ENCODE results near the gene BRIP1.

BRIP1 gene

DNA sequence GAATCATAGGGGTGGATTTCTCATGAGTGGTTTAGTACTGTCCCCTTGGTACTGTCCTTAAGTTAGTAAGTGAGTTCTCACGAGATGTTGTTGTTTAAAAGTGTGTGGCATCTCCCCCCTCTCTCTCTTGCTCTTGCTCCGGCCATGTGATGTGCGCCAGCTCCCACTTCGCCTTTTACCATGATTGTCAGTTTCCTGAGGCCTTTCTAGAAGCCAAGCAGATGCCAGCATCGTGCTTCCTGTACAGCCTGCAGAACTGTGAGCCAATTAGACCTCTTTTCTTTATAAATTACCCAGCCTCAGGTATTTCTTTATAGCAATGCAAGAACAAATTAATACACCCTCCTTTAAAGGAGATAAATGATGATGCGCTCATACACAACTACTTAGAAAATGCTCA, 222.2 kb downstream of the BRIP1 start:
- H3K36me3 Mint-ChIP-seq (ENCODE audit: low read depth), result no peaks in the 10 kb centered on the region

DNA sequence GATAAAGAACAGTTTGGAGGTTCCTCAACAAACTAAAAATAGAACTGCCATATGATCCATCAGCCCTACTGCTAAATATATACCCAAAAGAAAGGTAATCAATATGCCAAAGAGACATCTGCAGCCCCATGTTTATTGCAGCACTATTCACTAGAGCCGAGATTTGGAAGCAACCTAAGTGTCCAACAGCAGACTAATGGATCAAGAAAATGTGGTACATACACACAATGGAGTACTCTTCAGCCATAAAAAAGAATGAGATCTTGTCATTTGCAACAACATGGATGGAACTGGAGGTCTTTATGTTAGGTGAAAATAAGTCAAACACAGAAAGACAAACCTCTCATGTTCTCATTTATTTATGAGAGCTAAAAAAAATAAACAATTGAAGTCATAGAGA, 223.5 kb downstream of the BRIP1 start:
- Mint-ChIP-seq H3K4me3 (no peak overlapping the region), H3K9me3 (peaks cover 9% of the 10 kb centered on the region), H3K36me3 (ENCODE audit: low read depth) (no peaks in the 10 kb centered on the region), H3K27ac (no peak overlapping the region), H3K27me3 (peaks cover 10% of the 10 kb centered on the region), H3K4me1 (ENCODE audit: low read depth) (no peaks in the 10 kb centered on the region)
- intact Hi-C loops (cut with micrococcal nuclease), result no loop called here

More for the DNA sequence above, 222.2 kb downstream of the BRIP1 start:
- Mint-ChIP-seq H3K27me3 (peaks cover 7% of the 10 kb centered on the region), H3K27ac (no peak overlapping the region), H3K4me1 (ENCODE audit: low read depth) (no peaks in the 10 kb centered on the region), H3K4me3 (no peak overlapping the region), H3K9me3 (no peaks in the 10 kb centered on the region)
- intact Hi-C loops (cut with micrococcal nuclease), result no loop called here

DNA sequence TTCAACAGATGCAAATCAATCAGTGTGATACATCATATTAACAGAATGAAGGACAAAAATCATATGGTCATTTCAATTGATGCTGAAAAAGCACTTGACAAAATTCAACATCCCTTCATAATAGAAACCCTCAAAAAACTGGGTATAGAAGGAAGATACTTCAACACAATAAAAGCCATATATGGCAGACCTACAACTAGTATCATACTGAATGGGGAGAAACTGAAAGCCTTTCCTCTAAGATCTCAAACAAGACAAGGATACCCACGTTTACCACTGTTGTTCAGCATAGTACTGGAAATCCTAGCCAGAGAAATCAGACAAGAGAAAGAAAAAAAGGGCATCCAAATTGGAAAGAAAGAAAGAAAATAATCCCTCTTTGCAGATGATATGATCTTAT, 225.2 kb downstream of the BRIP1 start:
- Mint-ChIP-seq H3K36me3 (ENCODE audit: low read depth) (no peaks in the 10 kb centered on the region), H3K27me3 (peaks cover 10% of the 10 kb centered on the region), H3K4me1 (ENCODE audit: low read depth) (no peaks in the 10 kb centered on the region), H3K9me3 (peaks cover 9% of the 10 kb centered on the region), H3K4me3 (no peak overlapping the region), H3K27ac (no peak overlapping the region)
- intact Hi-C loops (cut with micrococcal nuclease), result no loop called here

DNA sequence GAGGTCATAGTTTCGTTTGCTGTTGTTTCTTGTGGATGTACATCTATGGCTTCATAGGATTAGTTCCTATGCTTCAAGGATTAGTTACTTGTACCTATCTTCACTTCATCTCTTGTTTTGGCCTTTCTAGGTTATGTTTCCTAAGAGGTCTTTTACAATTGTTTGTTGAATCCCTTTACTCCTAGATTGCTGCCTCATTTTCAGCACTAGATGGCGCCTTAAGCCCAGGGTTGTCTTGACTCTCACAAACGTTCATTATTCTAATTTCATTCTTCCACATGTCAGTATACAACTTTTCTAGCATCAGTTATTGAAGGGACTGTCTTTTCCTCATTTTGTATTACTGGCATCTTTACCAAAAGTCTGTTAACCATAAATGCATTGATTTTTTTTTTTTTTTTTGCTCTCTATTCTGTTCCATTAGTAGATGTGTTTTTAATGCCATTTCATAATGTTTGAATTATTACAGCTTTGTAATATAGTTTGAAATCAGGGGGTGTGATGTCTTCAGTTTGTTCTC, 227.4 kb downstream of the BRIP1 start:
- Mint-ChIP-seq H3K27me3 (peaks cover 10% of the 10 kb centered on the region), H3K9me3 (peaks cover 9% of the 10 kb centered on the region), H3K27ac (no peak overlapping the region), H3K4me3 (no peak overlapping the region), H3K4me1 (ENCODE audit: low read depth) (no peaks in the 10 kb centered on the region), H3K36me3 (ENCODE audit: low read depth) (no peaks in the 10 kb centered on the region)
- intact Hi-C loops (cut with micrococcal nuclease), result loop anchor here (1.0 kb wide), 1 partner anchor 201 kb away; no protein-coding TSS in a partner anchor

DNA sequence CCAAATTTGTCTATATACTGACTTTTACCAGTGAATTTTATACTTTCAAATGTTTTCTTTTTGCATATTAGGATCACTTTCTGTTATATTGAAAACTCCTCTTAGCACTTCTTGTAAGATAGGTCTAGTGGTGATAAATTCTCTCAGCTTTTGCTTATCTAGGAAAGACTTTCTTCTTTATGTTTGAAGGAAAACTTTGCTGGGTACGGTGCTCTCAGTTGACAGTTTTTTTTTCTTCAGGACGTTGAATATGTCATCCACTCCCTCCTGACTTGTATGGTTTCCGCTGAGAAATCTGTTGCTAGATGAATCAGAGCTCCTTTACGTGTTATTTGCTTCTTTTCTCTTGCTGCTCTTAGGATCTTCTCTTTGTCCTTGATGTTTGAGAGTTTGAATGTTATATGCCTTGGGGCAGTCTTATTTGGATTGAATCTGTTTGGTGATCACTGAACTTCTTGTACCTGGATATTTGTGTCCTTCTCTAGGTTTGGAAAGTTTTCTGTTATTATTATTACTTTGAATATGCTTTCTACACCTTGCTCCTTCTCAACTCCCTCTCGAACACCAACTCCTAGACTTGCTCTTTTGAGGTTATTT, 228.3 kb downstream of the BRIP1 start:
- intact Hi-C loops (cut with micrococcal nuclease), result no loop called here
- Mint-ChIP-seq H3K27me3 (peaks cover 13% of the 10 kb centered on the region), H3K36me3 (ENCODE audit: low read depth) (no peaks in the 10 kb centered on the region)

DNA sequence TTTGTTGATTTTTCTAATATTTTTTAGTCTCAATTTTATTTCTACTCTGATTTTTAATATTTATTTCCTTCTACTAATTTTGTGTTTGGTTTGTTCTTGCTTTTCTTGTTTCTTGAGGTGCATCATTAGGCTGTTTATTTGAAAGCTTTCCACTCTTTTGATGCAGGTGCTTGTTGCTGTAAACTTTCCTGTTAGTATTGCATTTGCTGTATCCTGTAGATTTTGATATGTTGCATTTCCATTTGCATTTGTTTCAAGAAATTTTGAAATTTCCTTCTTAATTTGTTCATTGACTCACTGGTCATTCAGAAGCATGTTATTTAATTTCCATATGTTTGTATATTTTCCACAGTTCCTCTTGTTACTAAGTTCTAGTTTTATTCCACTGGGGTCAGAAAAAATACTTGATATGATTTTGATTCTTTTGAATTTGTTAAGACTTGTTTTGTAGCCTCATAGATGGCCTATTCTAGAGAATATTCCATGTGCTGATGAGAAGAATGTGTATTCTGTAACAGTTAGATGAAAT, 229.3 kb downstream of the BRIP1 start:
- H3K4me3 Mint-ChIP-seq, result no peak overlapping the region
- no peaks in the 10 kb centered on the region for H3K4me1 Mint-ChIP-seq (ENCODE audit: low read depth)
- H3K27ac Mint-ChIP-seq, result no peak overlapping the region
- peaks cover 9% of the 10 kb centered on the region for H3K9me3 Mint-ChIP-seq
- peaks cover 13% of the 10 kb centered on the region for H3K27me3 Mint-ChIP-seq
- intact Hi-C loops (cut with micrococcal nuclease), result no loop called here
- H3K36me3 Mint-ChIP-seq (ENCODE audit: low read depth), result no peaks in the 10 kb centered on the region

More for the DNA sequence above, 228.3 kb downstream of the BRIP1 start:
- H3K27ac Mint-ChIP-seq, result no peak overlapping the region
- H3K9me3 Mint-ChIP-seq, result peaks cover 9% of the 10 kb centered on the region
- H3K4me3 Mint-ChIP-seq, result no peak overlapping the region
- no peaks in the 10 kb centered on the region for H3K4me1 Mint-ChIP-seq (ENCODE audit: low read depth)

DNA sequence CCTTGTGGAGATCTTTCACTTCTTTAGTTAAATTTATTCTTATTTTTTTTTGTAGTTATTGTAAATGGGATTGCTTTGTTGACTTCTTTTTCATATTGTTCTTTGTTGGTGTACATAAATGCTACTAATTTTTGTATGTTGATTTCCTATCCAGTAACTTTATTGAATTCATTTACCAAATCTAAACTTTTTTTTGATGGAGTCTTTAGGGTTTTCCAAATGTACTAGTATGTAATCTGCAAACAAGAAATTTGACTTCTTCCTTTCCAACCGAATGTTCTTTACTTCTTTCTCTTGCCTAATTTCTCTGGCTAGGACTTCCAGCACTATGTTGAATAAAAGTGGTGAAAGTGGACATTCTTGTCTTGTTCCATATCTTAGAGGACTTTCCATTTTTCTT, 230.5 kb downstream of the BRIP1 start:
- Mint-ChIP-seq H3K9me3 (peaks cover 9% of the 10 kb centered on the region), H3K27ac (no peak overlapping the region), H3K27me3 (peaks cover 11% of the 10 kb centered on the region), H3K4me3 (no peak overlapping the region), H3K4me1 (ENCODE audit: low read depth) (no peaks in the 10 kb centered on the region), H3K36me3 (ENCODE audit: low read depth) (no peaks in the 10 kb centered on the region)
- intact Hi-C loops (cut with micrococcal nuclease), result no loop called here

DNA sequence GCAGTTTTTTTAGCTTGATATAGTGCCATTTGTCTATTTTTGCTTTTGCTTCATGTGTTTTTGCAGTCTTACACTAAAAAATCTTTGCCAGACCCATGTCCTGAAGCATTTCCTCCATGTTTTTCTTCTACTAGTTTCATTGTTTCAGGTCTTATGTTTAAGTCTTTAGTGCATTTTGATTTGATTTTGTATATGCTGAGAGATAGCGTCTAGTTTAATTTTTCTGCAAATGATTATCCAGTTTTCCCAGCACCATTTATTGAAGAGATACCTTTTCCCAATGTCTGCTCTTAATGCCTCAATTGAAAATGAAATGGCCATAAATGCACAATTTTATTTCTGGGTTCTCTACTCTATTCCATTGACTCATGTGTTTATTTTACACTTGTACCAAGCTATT, 231.5 kb downstream of the BRIP1 start:
- Mint-ChIP-seq H3K27me3 (peaks cover 6% of the 10 kb centered on the region), H3K27ac (no peak overlapping the region), H3K4me1 (ENCODE audit: low read depth) (no peaks in the 10 kb centered on the region), H3K36me3 (ENCODE audit: low read depth) (no peaks in the 10 kb centered on the region), H3K4me3 (no peak overlapping the region), H3K9me3 (peaks cover 9% of the 10 kb centered on the region)
- intact Hi-C loops (cut with micrococcal nuclease), result no loop called here
